Measurements from ENCODE around the gene NECTIN2. TPM values are rescaled to one million over a fixed set of nuclear protein-coding genes. Genes with fewer than 3 reads are reported as not detected.
"Not testable (repeated sequence)": the region's sequence is repeated elsewhere in the genome, so short reads cannot be mapped to it uniquely, and the experiment has no call there.

The NECTIN2 gene
- total and polyA plus RNA-seq, 7 donors: 9.0 to 32.9 (median 18.1) TPM

GRCh38 chr19:44824761-44825160 lies 21.3 kb upstream of the NECTIN2 start:
- no peak for ATAC-seq

GRCh38 chr19:44832875-44833274 lies 13.2 kb upstream of the NECTIN2 start:
- not testable (repeated sequence) for ATAC-seq
- 66 to 78% (median 71%) methylated on average over 6 of the region's 6 CpGs for WGBS, 3 donors

More at GRCh38 chr19:44824761-44825160, 21.3 kb upstream of the NECTIN2 start:
- Histone ChIP-seq H3K36me3 (ENCODE audit: insufficient read depth in 1 of 2, low read depth in 1 of 2) (no peaks in the 10 kb centered on the region), H3K4me3 (no peak overlapping the region), H3K27me3 (ENCODE audit: insufficient read depth in 3 of 3, low read length in 2 of 3) (no peaks in the 10 kb centered on the region), H3K9me3 (no peaks in the 10 kb centered on the region), H3K27ac (no peak overlapping the region), H3K4me1 (no peaks in the 10 kb centered on the region)
- 71 to 84% (median 77%) methylated on average over 4 of the region's 4 CpGs for WGBS, 3 donors
- intact Hi-C loops (cut with DNase I): no loop called here
- no peak for DNase-seq
- no peak for TF ChIP-seq CTCF (IDR thresholded peaks at IDR 0.05)

DNA sequence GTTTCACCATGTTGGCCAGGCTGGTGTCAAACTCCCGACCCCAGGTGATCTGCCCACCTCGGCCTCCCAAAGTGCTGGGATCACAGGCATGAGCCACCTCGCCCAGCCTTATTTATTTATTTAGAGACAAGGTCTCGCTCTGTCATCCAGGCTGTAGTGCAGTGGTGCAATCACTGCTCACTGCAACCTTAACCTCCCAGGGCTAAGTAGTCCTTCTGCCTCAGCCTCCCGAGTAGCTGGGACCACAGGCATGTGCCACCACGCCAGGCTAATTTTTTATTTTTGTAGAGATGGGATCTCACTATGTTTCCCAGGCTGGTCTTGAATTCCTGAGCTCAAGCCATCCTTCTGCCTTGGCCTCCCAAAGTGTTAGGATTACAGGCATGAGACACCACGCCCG lies 11.7 kb upstream of the NECTIN2 start:
- H3K4me1 ChIP-seq; ATAC-seq; H3K27me3 ChIP-seq (ENCODE audit: insufficient read depth in 3 of 3, low read length in 2 of 3); H3K27ac ChIP-seq; H3K9me3 ChIP-seq; intact Hi-C loops (cut with DNase I); H3K36me3 ChIP-seq (ENCODE audit: insufficient read depth in 1 of 2, low read depth in 1 of 2); H3K4me3 ChIP-seq; DNase-seq: not testable (repeated sequence)
- WGBS, 3 donors: 81 to 92% (median 85%) methylated on average over 6 to 8 of the region's 8 CpGs

More at GRCh38 chr19:44832875-44833274, 13.2 kb upstream of the NECTIN2 start:
- H3K4me1 ChIP-seq; H3K9me3 ChIP-seq; H3K27ac ChIP-seq; DNase-seq; intact Hi-C loops (cut with DNase I); H3K4me3 ChIP-seq; H3K27me3 ChIP-seq (ENCODE audit: insufficient read depth in 3 of 3, low read length in 2 of 3); H3K36me3 ChIP-seq (ENCODE audit: insufficient read depth in 1 of 2, low read depth in 1 of 2): not testable (repeated sequence)

DNA sequence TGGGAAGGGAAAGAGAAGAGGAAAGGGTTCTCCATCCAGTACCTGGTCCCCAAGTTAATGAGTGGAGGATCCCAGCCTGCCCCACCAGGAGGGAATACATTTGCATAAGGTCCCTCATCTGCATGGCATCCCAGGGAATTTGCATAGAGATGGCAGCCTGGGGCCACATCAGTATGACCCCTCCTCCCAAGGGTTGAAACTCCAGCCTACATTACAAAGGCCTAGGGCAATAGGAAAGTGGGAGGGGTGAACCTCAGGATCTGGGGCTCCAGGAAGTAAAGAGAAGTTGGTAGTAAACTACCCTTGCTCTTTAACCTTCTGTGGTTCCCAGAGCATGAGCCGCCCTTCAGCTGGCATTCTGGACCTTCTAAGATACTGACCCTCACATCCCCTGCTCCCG lies 6.8 kb upstream of the NECTIN2 start:
- DNase-seq: no peak
- WGBS, 3 donors: 85 to 92% (median 88%) methylated on average over 2 of the region's 2 CpGs
- Histone ChIP-seq H3K27ac (no peak overlapping the region), H3K9me3 (no peaks in the 10 kb centered on the region), H3K4me1 (no peaks in the 10 kb centered on the region), H3K27me3 (ENCODE audit: insufficient read depth in 3 of 3, low read length in 2 of 3) (peaks cover 0 to 3% (median 0%) of the 10 kb centered on the region in 3 donors), H3K4me3 (no peak overlapping the region), H3K36me3 (ENCODE audit: insufficient read depth in 1 of 2, low read depth in 1 of 2) (no peaks in the 10 kb centered on the region)
- TF ChIP-seq CTCF (IDR thresholded peaks at IDR 0.05): no peak
- no peak for ATAC-seq
- intact Hi-C loops (cut with DNase I): no loop called here

GRCh38 chr19:44840811-44841210 lies 5.3 kb upstream of the NECTIN2 start:
- DNase-seq: no peak
- intact Hi-C loops (cut with DNase I): loop anchor here (5.0 to 10.0 kb wide), 3 partner anchors 34 to 266 kb away; partner anchors contain the start of gene BCAM (in 1 of the 2)
- TF ChIP-seq CTCF (IDR thresholded peaks at IDR 0.05): no peak
- Histone ChIP-seq H3K36me3 (ENCODE audit: insufficient read depth in 1 of 2, low read depth in 1 of 2) (no peaks in the 10 kb centered on the region), H3K27ac (no peak overlapping the region), H3K27me3 (ENCODE audit: insufficient read depth in 3 of 3, low read length in 2 of 3) (no peaks in the 10 kb centered on the region), H3K4me1 (no peaks in the 10 kb centered on the region), H3K9me3 (no peaks in the 10 kb centered on the region), H3K4me3 (no peak overlapping the region)
- WGBS, 3 donors: 72 to 77% (median 77%) methylated on average over 7 of the region's 7 CpGs
- no peak for ATAC-seq

DNA sequence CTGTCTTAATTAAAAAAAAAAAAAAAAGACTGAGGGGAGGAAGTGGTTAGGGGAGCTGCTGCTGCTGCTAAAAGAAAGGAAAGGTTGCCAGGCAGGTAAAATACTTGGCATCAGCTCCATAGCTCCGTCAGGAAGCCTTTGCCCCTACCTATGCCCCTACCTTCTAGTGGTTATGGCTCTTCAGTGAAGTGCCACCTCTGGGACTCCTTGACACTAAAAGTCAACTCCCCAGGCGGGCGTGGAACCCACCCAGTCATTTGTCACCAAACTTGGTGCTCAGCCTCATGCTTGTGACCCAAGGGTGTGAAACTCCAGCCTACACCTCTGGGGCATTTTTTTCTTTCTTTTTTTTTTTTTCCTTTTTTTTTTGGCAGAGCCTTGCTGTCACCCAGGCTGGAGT lies 4.9 kb upstream of the NECTIN2 start:
- 85 to 96% (median 88%) methylated on average over 3 of the region's 3 CpGs for WGBS, 3 donors
- Histone ChIP-seq H3K27ac (no peak overlapping the region), H3K27me3 (ENCODE audit: insufficient read depth in 3 of 3, low read length in 2 of 3) (no peaks in the 10 kb centered on the region), H3K4me3 (no peak overlapping the region), H3K9me3 (no peaks in the 10 kb centered on the region), H3K4me1 (no peaks in the 10 kb centered on the region), H3K36me3 (ENCODE audit: insufficient read depth in 1 of 2, low read depth in 1 of 2) (no peaks in the 10 kb centered on the region)
- DNase-seq (no peak), ATAC-seq (no peak)
- TF ChIP-seq CTCF (IDR thresholded peaks at IDR 0.05): no peak
- intact Hi-C loops (cut with DNase I): loop anchor here (5.0 to 10.0 kb wide), 3 partner anchors 34 to 266 kb away; partner anchors contain the start of gene BCAM (in 1 of the 2)
